ENCODE measurements around the gene VWC2.
A peak's percentile ranks its signal among the peaks of the same experiment; 100 is the strongest.

The VWC2 gene

GRCh38 chr7:49783446-49783845, 10.0 kb downstream of the VWC2 start:
- DNase-seq, result peak in 26 of 58 donors; percentile 17 to 71 (median 38)

GRCh38 chr7:49787980-49788379, 14.5 kb downstream of the VWC2 start:
- no peak for DNase-seq

DNA sequence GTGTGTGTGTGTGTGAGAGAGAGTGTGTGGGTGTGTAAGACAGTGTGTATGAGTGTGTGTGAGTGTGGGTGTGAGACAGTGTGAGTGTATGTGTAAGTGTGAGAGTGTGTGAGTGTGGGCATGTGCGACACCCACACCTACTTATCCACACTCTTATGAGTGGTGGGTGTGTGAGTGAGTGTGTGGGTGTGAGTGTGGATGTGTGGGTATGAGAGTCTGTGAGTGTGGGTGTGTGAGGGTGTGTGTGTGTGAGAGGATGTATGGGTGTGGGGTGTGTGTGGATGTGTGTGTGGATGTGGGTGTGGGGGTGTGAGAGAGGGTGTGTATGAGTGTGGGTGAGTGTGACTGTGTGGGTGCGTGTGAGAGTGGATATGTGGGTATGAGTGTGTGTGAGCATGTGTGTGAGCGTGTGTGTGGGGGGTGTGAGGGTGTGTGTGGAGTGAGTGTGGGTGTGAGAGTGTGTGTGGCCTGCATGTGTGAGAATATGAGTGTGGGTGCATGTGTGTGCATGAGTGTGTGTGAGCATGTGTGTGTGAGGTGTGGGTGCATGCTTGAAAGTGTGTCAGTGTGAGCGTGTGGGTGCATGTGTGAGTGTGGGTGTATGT, 15.1 kb downstream of the VWC2 start:
- DNase-seq, result no peak

DNA sequence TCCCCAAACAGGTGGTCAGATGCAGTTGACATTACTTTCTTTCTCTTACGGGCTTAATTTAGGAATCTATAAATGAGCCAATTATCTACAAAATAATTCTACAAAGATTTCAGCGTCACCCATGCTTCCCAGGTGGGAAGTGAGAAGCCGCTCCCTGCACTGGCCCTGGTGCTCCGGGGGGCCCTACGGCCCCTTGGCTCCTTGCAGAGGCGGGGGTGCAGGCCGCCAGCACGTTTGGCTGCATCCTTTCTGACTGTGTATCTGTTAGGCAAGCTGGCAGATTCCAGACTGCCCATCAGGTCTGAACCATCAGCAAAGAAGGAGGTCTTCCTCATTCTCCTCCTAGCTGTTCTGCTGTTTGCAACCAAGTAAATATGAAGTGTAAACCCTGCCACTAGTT, 16.3 kb downstream of the VWC2 start:
- DNase-seq, result no peak

GRCh38 chr7:49790209-49790608, 16.8 kb downstream of the VWC2 start:
- DNase-seq, result no peak

- peak in 2 of 58 donors; percentile 23 to 24 for DNase-seq
Observed at GRCh38 chr7:49791088-49791741, 17.8 kb downstream of the VWC2 start.

DNA sequence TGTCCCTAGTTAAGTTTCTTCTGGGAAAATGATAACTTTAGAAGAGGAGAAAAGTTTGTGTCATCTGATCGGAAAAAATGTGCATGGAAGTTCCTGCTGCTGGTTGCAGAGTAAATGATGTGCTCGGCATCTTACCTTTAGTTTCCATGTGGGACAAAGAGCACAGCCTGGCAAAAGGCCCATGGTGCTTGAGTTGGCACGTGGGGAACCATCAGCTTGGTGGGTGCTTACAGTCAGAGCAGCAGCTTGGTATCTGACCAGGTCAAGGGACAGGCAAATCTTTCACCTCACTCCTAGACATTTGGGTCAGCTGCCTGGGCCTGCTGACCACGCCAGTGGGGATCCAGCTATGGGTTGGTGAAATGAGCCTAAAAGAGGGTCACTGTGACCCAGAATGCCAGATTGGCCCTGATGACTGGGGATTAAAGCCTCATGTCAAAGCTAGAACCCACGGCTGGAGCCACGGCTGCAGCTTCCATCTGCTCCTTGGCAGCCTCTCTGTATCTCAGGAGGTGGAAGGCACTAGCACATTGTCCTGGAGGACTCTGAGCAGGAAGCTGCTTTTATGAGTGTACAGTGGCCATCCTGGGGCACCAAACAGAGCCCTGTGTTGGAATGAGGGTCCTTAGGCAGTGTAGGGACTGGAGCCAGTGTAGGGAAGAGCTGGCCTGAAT, 24.7 kb downstream of the VWC2 start:
- no peak for DNase-seq

- no peak for DNase-seq
Observed at GRCh38 chr7:49800031-49800430, 26.6 kb downstream of the VWC2 start.

DNA sequence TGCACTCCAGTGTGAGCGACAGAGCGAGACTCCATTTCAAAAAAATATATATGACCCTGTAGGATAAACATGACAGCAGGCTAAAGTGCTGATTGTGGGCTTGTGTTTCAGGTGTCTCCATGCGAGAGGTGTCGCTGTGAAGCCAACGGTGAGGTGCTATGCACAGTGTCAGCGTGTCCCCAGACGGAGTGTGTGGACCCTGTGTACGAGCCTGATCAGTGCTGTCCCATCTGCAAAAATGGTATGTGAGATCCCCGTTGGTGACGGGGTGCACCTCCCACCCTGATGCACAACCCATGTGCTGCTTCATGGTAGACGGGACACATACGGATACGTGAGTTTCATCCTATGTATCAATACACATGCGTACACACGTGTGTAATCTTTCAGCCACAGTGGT, 29.2 kb downstream of the VWC2 start:
- DNase-seq, result no peak

DNA sequence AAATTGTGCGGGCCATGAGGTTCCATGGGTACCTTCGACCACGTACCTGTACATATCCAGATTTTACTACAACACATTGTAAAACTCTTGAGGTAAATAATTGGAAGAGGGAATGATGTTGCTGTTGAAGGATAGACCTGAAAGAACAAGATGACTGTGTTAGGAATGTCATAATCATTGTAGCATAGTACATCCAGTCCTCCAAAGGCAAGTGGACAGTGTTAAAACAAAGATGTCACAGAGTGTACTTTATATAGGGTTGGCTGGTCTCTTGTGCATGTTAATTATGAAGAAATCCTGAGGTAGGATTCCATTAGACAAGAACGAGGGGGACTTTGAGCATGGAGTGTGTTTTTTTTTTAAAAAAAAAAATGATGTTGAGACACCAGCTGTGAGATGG, 30.4 kb downstream of the VWC2 start:
- DNase-seq, result no peak

GRCh38 chr7:49805371-49806007, 32.1 kb downstream of the VWC2 start:
- DNase-seq, result no peak

GRCh38 chr7:49812534-49812933, 39.1 kb downstream of the VWC2 start:
- DNase-seq, result no peak

- DNase-seq, result no peak
Observed at GRCh38 chr7:49817279-49817678, 43.8 kb downstream of the VWC2 start.

GRCh38 chr7:49821181-49821580, 47.7 kb downstream of the VWC2 start:
- DNase-seq, result no peak

GRCh38 chr7:49822856-49823255, 49.4 kb downstream of the VWC2 start:
- DNase-seq, result peak in 1 of 58 donors; percentile 8

DNA sequence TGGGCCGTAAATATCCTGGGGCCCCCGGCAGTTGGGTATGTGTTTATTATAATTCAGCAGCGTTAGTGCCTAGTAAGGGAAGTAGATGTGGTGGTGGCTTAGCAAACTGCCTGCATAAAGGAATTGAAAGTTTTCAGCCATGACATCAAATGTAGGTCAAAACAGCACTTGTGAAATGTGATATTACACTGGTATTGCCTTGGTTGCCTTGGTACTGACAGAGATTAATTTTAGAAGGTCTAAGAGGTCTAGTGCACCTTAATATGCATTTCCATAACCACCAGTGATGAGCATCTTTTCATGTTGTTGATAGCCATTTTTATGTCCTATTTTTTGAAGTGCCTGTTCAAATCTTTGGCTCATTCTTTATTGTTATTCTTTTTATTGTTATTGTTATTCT, 50.1 kb downstream of the VWC2 start:
- no peak for DNase-seq

GRCh38 chr7:49839863-49840645, 66.6 kb downstream of the VWC2 start:
- no peak for DNase-seq

- no peak for DNase-seq
Observed at GRCh38 chr7:49840751-49841405, 67.4 kb downstream of the VWC2 start.

DNA sequence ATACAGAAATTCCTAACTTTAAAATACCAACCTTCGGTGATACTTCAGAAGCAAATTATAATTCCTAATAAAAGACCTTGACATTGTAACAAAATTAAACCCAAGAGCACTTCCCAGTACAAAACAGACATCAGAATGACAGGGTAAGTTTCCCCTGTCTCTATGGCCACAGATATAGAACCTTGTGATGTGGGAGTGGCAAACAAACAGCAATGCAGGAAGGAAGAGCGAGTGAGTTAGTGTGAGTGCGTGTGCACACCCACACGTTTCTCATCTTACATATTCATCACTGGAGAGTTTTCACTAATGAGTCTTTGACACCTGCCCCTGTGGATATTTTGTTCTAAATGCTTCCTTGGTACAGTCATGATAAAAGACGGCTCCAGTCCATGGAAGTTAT, 72.2 kb downstream of the VWC2 start:
- DNase-seq, result no peak

GRCh38 chr7:49848211-49848841, 74.9 kb downstream of the VWC2 start:
- DNase-seq, result no peak
